ENCODE measurements around the gene U2AF2.

Gene U2AF2

DNA sequence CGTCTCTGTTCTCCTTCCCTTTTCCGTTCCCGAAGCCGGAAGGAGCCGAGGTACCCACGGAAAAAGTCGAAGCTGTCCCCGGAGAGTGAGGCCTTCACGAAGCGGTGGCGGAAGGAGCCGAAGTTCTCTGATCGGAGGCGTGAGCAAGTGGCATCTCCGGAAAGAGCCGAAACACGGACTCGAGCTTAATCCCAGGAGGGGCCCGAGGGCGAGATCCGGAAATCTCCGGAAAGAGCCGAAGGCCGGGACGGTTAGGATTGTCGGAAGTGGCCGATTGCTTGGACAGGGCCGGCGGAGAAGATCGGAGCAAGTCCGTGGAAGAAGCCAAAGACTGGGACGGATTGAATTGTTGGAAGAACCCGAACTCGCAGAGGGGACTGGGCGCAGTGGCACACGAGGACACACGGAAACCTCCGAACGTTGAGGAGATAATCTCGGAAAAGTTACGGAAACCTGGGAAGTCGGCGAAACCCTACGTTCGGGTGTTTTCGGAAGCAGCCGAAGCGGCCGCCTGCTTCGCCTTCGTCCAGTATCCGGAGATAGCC, 440 bp upstream of the U2AF2 start:
- CTCF ChIA-PET = interaction anchor here (0.5 to 3.4 kb wide), 30 partner anchors 8 to 1989 kb away, joined by 3 to 34 read pairs (median 4); partner anchors contain the start of gene ZNF784
- TF ChIP-seq ZNF777 (tag by site-specific recombination; IDR thresholded peaks at IDR 0.05; ENCODE audit: borderline replicate concordance) = no peak
- TF ChIP-seq ZNF423 (tag by site-specific recombination; IDR thresholded peaks at IDR 0.05) = no peak
- 0 out of 2 replicates have a peak, but pooled peaks have one; percentile 4 for TF ChIP-seq ZNF10 (tag by site-specific recombination; IDR thresholded peaks at IDR 0.05)
- TF ChIP-seq ZNF19 (tag by site-specific recombination; IDR thresholded peaks at IDR 0.05; ENCODE audit: low read depth) = no peak
- peaks cover 3 to 57% of the 10 kb centered on the region in 2 experiments; a peak in 2 of 3 replicates for H3K36me3 ChIP-seq (ENCODE audit: control insufficient read depth in 2 of 2, insufficient read depth in 1 of 2, low read length in 2 of 2)
- peak overlapping the region; percentile 55 for H3K4me3 ChIP-seq (ENCODE audit: low read depth, low read length)
- H3K27ac ChIP-seq (ENCODE audit: extremely low read depth, low read depth, low read length) = peak overlapping the region; percentile 100
- H3K4me1 ChIP-seq (ENCODE audit: control insufficient read depth, insufficient read depth, low read length) = peaks cover 11% of the 10 kb centered on the region
- H3K9me3 ChIP-seq (ENCODE audit: control insufficient read depth, insufficient read depth, low read depth, low read length) = no peaks in the 10 kb centered on the region
- POLR2A ChIA-PET = interaction anchor here (0.6 to 2.5 kb wide), 30 partner anchors 9 to 1204 kb away, joined by 3 to 36 read pairs (median 5); partner anchors contain the start of genes EPN1, FIZ1, ISOC2 and KMT5C

DNA sequence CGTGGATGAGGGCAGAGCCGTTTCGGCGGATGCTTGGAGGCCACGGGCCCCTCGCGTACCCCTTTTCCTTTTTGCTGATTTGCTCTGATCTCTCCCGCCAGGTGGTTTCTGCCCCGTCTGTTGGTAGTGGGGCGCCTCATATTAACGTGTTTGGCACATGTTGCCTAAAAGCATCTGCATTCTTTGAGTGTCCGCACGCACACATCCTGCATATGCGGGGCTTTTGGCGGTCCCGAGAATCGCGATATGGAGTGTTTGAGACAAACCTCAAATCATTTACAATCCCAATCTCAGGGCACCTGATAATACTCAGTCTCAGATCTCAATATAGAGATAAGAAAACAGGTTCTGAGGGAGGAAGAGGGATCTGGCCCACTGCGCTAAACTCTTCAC, 809 bp downstream of the U2AF2 start:
- POLR2A ChIA-PET = interaction anchor here (1.1 to 2.6 kb wide), 4 partner anchors 10 to 19 kb away, joined by 4 to 16 read pairs (median 8); partner anchors contain the start of gene EPN1
- H3K4me3 ChIP-seq (ENCODE audit: low read depth, low read length) = peak overlapping the region; percentile 96
- TF ChIP-seq TRIM28 (IDR thresholded peaks at IDR 0.05; ENCODE audit: borderline replicate concordance, low read length) (no peak), KLF16 (tag by site-specific recombination; IDR thresholded peaks at IDR 0.05) (peak; percentile 35; the same call in 1 of the 2 replicates), ZNF670 (tag by site-specific recombination; IDR thresholded peaks at IDR 0.05; ENCODE audit: low read depth) (no peak), SCRT2 (tag by site-specific recombination; IDR thresholded peaks at IDR 0.05) (peak; percentile 52), FEZF1 (tag by site-specific recombination; IDR thresholded peaks at IDR 0.05) (no peak), ZNF621 (tag by site-specific recombination; IDR thresholded peaks at IDR 0.05) (no peak), ZNF391 (tag by site-specific recombination; IDR thresholded peaks at IDR 0.05; ENCODE audit: borderline replicate concordance, low read depth) (peak; percentile 20; the same call in 1 of the 2 replicates), IKZF3 (tag by site-specific recombination; IDR thresholded peaks at IDR 0.05) (no peak), ZNF548 (tag by site-specific recombination; IDR thresholded peaks at IDR 0.05) (no peak), ZNF561 (tag by site-specific recombination; IDR thresholded peaks at IDR 0.05; ENCODE audit: borderline replicate concordance) (peak; percentile 62; the same call in 1 of the 2 replicates), ZNF777 (tag by site-specific recombination; IDR thresholded peaks at IDR 0.05; ENCODE audit: borderline replicate concordance) (no peak), KLF7 (tag by site-specific recombination; IDR thresholded peaks at IDR 0.05; ENCODE audit: borderline replicate concordance) (no peak), RBAK (tag by site-specific recombination; IDR thresholded peaks at IDR 0.05) (0 out of 2 replicates have a peak, but pooled peaks have one; percentile 23), ZBTB21 (tag by site-specific recombination; IDR thresholded peaks at IDR 0.05) (no peak), ZNF416 (tag by site-specific recombination; IDR thresholded peaks at IDR 0.05) (no peak), ZNF366 (tag by site-specific recombination; conservative IDR thresholded peaks at IDR 0.05) (0 out of 2 replicates have a peak, but pooled peaks have one; percentile 1), ZSCAN30 (tag by site-specific recombination; IDR thresholded peaks at IDR 0.05) (no peak), GLIS1 (tag by site-specific recombination; IDR thresholded peaks at IDR 0.05) (0 out of 2 replicates have a peak, but pooled peaks have one; percentile 2), ZNF140 (tag by site-specific recombination; IDR thresholded peaks at IDR 0.05) (no peak), ZNF830 (tag by site-specific recombination; IDR thresholded peaks at IDR 0.05; ENCODE audit: low read depth) (no peak)
- TF ChIP-seq, protein P1, sequence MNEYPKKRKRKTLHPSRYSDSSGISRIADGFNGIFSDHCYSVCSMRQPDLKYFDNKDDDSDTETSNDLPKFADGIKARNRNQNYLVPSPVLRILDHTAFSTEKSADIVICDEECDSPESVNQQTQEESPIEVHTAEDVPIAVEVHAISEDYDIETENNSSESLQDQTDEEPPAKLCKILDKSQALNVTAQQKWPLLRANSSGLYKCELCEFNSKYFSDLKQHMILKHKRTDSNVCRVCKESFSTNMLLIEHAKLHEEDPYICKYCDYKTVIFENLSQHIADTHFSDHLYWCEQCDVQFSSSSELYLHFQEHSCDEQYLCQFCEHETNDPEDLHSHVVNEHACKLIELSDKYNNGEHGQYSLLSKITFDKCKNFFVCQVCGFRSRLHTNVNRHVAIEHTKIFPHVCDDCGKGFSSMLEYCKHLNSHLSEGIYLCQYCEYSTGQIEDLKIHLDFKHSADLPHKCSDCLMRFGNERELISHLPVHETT (tag by site-specific recombination; IDR thresholded peaks at IDR 0.05) = no peak
- CTCF ChIA-PET = interaction anchor here (1.1 to 3.6 kb wide), 3 partner anchors 10 to 154 kb away, joined by 3 to 36 read pairs (median 3); no protein-coding TSS in a partner anchor
- peaks cover 11% of the 10 kb centered on the region for H3K4me1 ChIP-seq (ENCODE audit: control insufficient read depth, insufficient read depth, low read length)
- peaks cover 12 to 59% of the 10 kb centered on the region in 2 experiments for H3K36me3 ChIP-seq (ENCODE audit: control insufficient read depth in 2 of 2, insufficient read depth in 1 of 2, low read length in 2 of 2)
- peak overlapping the region; percentile 100 for H3K27ac ChIP-seq (ENCODE audit: extremely low read depth, low read depth, low read length)
- no peaks in the 10 kb centered on the region for H3K9me3 ChIP-seq (ENCODE audit: control insufficient read depth, insufficient read depth, low read depth, low read length)

All from HEK293 (cell line).